HG03175 (cell line): ENCODE data around the gene CDK14.

ENCODE experiments used
- ATAC-seq: cut with Tn5 transposase; IDR thresholded peaks from one replicate; pipeline ENCODE4 v1.9.1; 2021; ENCODE audit warnings: mild to moderate bottlenecking, moderate library complexity; ENCODE audit not compliant: unreplicated experiment

The CDK14 gene

GRCh38 chr7:91239171-91239604 is 643.1 kb downstream of the CDK14 start:
- ATAC-seq = no peak

- no peak for ATAC-seq
These were observed 643.7 kb downstream of the CDK14 start for GRCh38 chr7:91239772-91240171.

GRCh38 chr7:91240376-91240941 is 644.3 kb downstream of the CDK14 start:
- no peak for ATAC-seq

GRCh38 chr7:91242097-91242844 is 646.1 kb downstream of the CDK14 start:
- no peak for ATAC-seq

GRCh38 chr7:91243591-91244301 is 647.6 kb downstream of the CDK14 start:
- ATAC-seq = no peak

GRCh38 chr7:91247500-91247899 is 651.4 kb downstream of the CDK14 start:
- ATAC-seq = no peak

- ATAC-seq = no peak
These were observed 652.9 kb downstream of the CDK14 start for GRCh38 chr7:91248996-91249395.

GRCh38 chr7:91249506-91250233 is 653.5 kb downstream of the CDK14 start:
- ATAC-seq = no peak

GRCh38 chr7:91250706-91251105 is 654.6 kb downstream of the CDK14 start:
- ATAC-seq = no peak

GRCh38 chr7:91251877-91252276 is 655.8 kb downstream of the CDK14 start:
- ATAC-seq = no peak
